CD4-positive, alpha-beta T cell treated with Interferon alpha-2 for 1 hour (primary cell): Measurements from ENCODE around the gene PMEL.
A peak's percentile ranks its signal among the peaks of the same experiment; 100 is the strongest.
"Not testable (repeated sequence)": the region's sequence is repeated elsewhere in the genome, so short reads cannot be mapped to it uniquely, and the experiment has no call there.

Source experiments
- DNase-seq, 2 donors: peaks; one replicate each; pipeline ENCODE4 v3.0.0-alpha.2; 2020 to 2022

The PMEL gene

GRCh38 chr12:55982319-55982936 is 16.6 kb upstream of the PMEL start:
- no peak for DNase-seq

- DNase-seq, result not testable (repeated sequence)
Observed at GRCh38 chr12:55981882-55982281, 16.0 kb upstream of the PMEL start.

GRCh38 chr12:55979069-55979468 is 13.2 kb upstream of the PMEL start:
- DNase-seq, result no peak

GRCh38 chr12:55978393-55978792 is 12.6 kb upstream of the PMEL start:
- no peak for DNase-seq

GRCh38 chr12:55974308-55974730 is 8.5 kb upstream of the PMEL start:
- peak; percentile 34 to 48 for DNase-seq

- DNase-seq, result peak; percentile 100
Observed at GRCh38 chr12:55973599-55974307, 7.9 kb upstream of the PMEL start, which contains the start of gene RAB5B. Gene RAB5B (plus strand): TSS chr12:55974078. CDS start chr12:55986961, 12,883 bp downstream.

GRCh38 chr12:55972911-55973598 is 7.2 kb upstream of the PMEL start:
- peak; percentile 24 to 55 for DNase-seq

- no peak for DNase-seq
Observed at GRCh38 chr12:55972456-55972855, 6.6 kb upstream of the PMEL start.

GRCh38 chr12:55972042-55972441 is 6.2 kb upstream of the PMEL start:
- DNase-seq, result no peak

GRCh38 chr12:55970775-55971174 is 4.9 kb upstream of the PMEL start:
- no peak for DNase-seq

GRCh38 chr12:55969356-55969755 is 3.5 kb upstream of the PMEL start:
- no peak for DNase-seq

- peak; percentile 86 to 90 for DNase-seq
Observed at GRCh38 chr12:55966408-55967281, 803 bp upstream of the PMEL start, which contains the start of gene CDK2. Gene CDK2 (plus strand): TSS chr12:55966830. CDS start chr12:55967009, 179 bp downstream.

- DNase-seq, result no peak
Observed at GRCh38 chr12:55965240-55965639, 602 bp downstream of the PMEL start.

GRCh38 chr12:55963760-55964159 is 2.1 kb downstream of the PMEL start:
- no peak for DNase-seq

- no peak for DNase-seq
Observed at GRCh38 chr12:55957106-55957859, 8.6 kb downstream of the PMEL start.

GRCh38 chr12:55955800-55956508 is 9.9 kb downstream of the PMEL start:
- peak; percentile 15 to 44 for DNase-seq

GRCh38 chr12:55955344-55955743 is 10.5 kb downstream of the PMEL start:
- DNase-seq, result no peak

- DNase-seq, result no peak
Observed at GRCh38 chr12:55946553-55946952, 19.3 kb downstream of the PMEL start.

- DNase-seq, result no peak
Observed at GRCh38 chr12:55942577-55943136, 23.2 kb downstream of the PMEL start.

- no peak for DNase-seq
Observed at GRCh38 chr12:55942055-55942454, 23.8 kb downstream of the PMEL start.
